Measurements from ENCODE around the gene ANXA8. TPM values are rescaled to one million over a fixed set of nuclear protein-coding genes. Genes with fewer than 3 reads are reported as not detected.

Gene ANXA8
- total and polyA plus RNA-seq, 2 donors (not counting 3 experiments of a cell fraction or from before 2014, with no cell fraction given), result not detected

GRCh38 chr10:47447705-47448104 lies 36.2 kb downstream of the ANXA8 start:
- H3K4me1 ChIP-seq (ENCODE audit: control insufficient read depth, extremely low read depth, insufficient read depth, low read length), result no peaks in the 10 kb centered on the region
- TF ChIP-seq MYC (IDR thresholded peaks at IDR 0.05; ENCODE audit: low read depth, low read length) (no peak), EZH2 (IDR thresholded peaks at IDR 0.05; ENCODE audit: borderline replicate concordance, low read depth, low read length, severe bottlenecking) (no peak), POLR2AphosphoS5 (IDR thresholded peaks at IDR 0.05; ENCODE audit: insufficient read depth, low read depth, low read length) (no peak)
- FAIRE-seq, result no peak
- H3K9me3 ChIP-seq (replicated peaks; ENCODE audit: control insufficient read depth, insufficient read depth, low read length), result no peaks in the 10 kb centered on the region
- no peak for DNase-seq (ENCODE audit: low read depth, low spot score)
- H3K4me2 ChIP-seq (ENCODE audit: insufficient read depth, low read length), result no peak overlapping the region
- ChIA-PET CTCF (no interaction called here), POLR2A (no interaction called here)
- BruUV-seq (replicated peaks), result no TSS peak
- no peak overlapping the region for H3K4me3 ChIP-seq (replicated peaks in 1 of 3; ENCODE audit: insufficient read depth in 1 of 3, low read depth in 1 of 3, low read length in 3 of 3)
- H3K36me3 ChIP-seq (ENCODE audit: control insufficient read depth in 2 of 2, extremely low read depth in 1 of 2, insufficient read depth in 2 of 2, low read length in 2 of 2), result no peaks in the 10 kb centered on the region
- H3K9ac ChIP-seq (replicated peaks; ENCODE audit: extremely low read depth, insufficient read depth, low read length), result no peak overlapping the region
- H2AFZ ChIP-seq (ENCODE audit: low read depth, low read length), result no peak overlapping the region
- no peaks in the 10 kb centered on the region for H4K20me1 ChIP-seq (replicated peaks; ENCODE audit: control insufficient read depth, extremely low read depth, insufficient read depth, low read length)
- no peaks in the 10 kb centered on the region for H3K9me1 ChIP-seq (replicated peaks; ENCODE audit: control insufficient read depth, extremely low read depth, insufficient read depth, low read length)
- dilution Hi-C loops (cut with MboI; ENCODE audit: extremely low pct_ligation_motif_present, low sequenced_read_pairs), result no loop called here
- no peak overlapping the region for H3K27ac ChIP-seq (ENCODE audit: insufficient read depth, low read depth, low read length)
- intact Hi-C loops (cut with micrococcal nuclease), result no loop called here
- no peaks in the 10 kb centered on the region for H3K79me2 ChIP-seq (ENCODE audit: control insufficient read depth, insufficient read depth, low read length)
- H3K27me3 ChIP-seq (ENCODE audit: control insufficient read depth in 2 of 2, insufficient read depth in 2 of 2, low read length in 2 of 2), result no peaks in the 10 kb centered on the region

- Histone ChIP-seq H3K9ac (replicated peaks; ENCODE audit: extremely low read depth, insufficient read depth, low read length) (no peak overlapping the region), H3K4me3 (replicated peaks in 1 of 3; ENCODE audit: insufficient read depth in 1 of 3, low read depth in 1 of 3, low read length in 3 of 3) (no peak overlapping the region), H3K27ac (ENCODE audit: insufficient read depth, low read depth, low read length) (no peak overlapping the region), H4K20me1 (replicated peaks; ENCODE audit: control insufficient read depth, extremely low read depth, insufficient read depth, low read length) (no peaks in the 10 kb centered on the region), H3K36me3 (ENCODE audit: control insufficient read depth in 2 of 2, extremely low read depth in 1 of 2, insufficient read depth in 2 of 2, low read length in 2 of 2) (no peaks in the 10 kb centered on the region), H3K9me1 (replicated peaks; ENCODE audit: control insufficient read depth, extremely low read depth, insufficient read depth, low read length) (no peaks in the 10 kb centered on the region), H3K27me3 (ENCODE audit: control insufficient read depth in 2 of 2, insufficient read depth in 2 of 2, low read length in 2 of 2) (no peaks in the 10 kb centered on the region), H3K9me3 (replicated peaks; ENCODE audit: control insufficient read depth, insufficient read depth, low read length) (no peaks in the 10 kb centered on the region), H3K79me2 (ENCODE audit: control insufficient read depth, insufficient read depth, low read length) (no peaks in the 10 kb centered on the region), H2AFZ (ENCODE audit: low read depth, low read length) (no peak overlapping the region), H3K4me2 (ENCODE audit: insufficient read depth, low read length) (no peak overlapping the region), H3K4me1 (ENCODE audit: control insufficient read depth, extremely low read depth, insufficient read depth, low read length) (no peaks in the 10 kb centered on the region)
- TF ChIP-seq JUN (IDR thresholded peaks at IDR 0.05; ENCODE audit: borderline replicate concordance, insufficient read depth, insufficient read length, low read depth), result no peak
- TF ChIP-seq POLR2A (IDR thresholded peaks at IDR 0.05; ENCODE audit: low read depth, low read length), result no peak
- no peak for TF ChIP-seq MYC (IDR thresholded peaks at IDR 0.05; ENCODE audit: low read depth, low read length)
- no peak for TF ChIP-seq FOS (IDR thresholded peaks at IDR 0.05; ENCODE audit: borderline replicate concordance, insufficient read depth, low read length)
- no peak for TF ChIP-seq POLR2AphosphoS5 (IDR thresholded peaks at IDR 0.05; ENCODE audit: insufficient read depth, low read depth, low read length)
- no peak for TF ChIP-seq GATA2 (IDR thresholded peaks at IDR 0.05; ENCODE audit: insufficient read depth, insufficient read length, low read depth, low read length)
- TF ChIP-seq CTCF (IDR thresholded peaks at IDR 0.05; ENCODE audit: extremely low read depth in 1 of 2, insufficient read depth in 1 of 2, low read depth in 1 of 2, low read length in 2 of 2), result no peak
- no peak for TF ChIP-seq MAX (IDR thresholded peaks at IDR 0.05; ENCODE audit: insufficient read depth, insufficient read length)
- no peak for TF ChIP-seq EZH2 (IDR thresholded peaks at IDR 0.05; ENCODE audit: borderline replicate concordance, low read depth, low read length, severe bottlenecking)
- ChIA-PET POLR2A (no interaction called here), CTCF (no interaction called here)
- BruUV-seq (replicated peaks), result no TSS peak
- DNase-seq (ENCODE audit: low read depth, low spot score), result no peak
- dilution Hi-C loops (cut with MboI; ENCODE audit: extremely low pct_ligation_motif_present, low sequenced_read_pairs) (no loop called here), intact Hi-C loops (cut with micrococcal nuclease) (no loop called here)
- no peak for FAIRE-seq
Observed at GRCh38 chr10:47447209-47447608, 36.7 kb downstream of the ANXA8 start.

Measured in endothelial cell of umbilical vein (primary cell).